ENCODE data around the gene C20orf144. TPM values are rescaled to one million over a fixed set of nuclear protein-coding genes. Genes with fewer than 3 reads are reported as not detected.

The C20orf144 gene
- total RNA-seq, 4 donors from 2014 or later, result not detected

- Histone ChIP-seq H3K36me3 (no peaks in the 10 kb centered on the region), H3K9me3 (no peaks in the 10 kb centered on the region), H3K27me3 (no peaks in the 10 kb centered on the region), H3K4me1 (peaks cover 43% of the 10 kb centered on the region), H3K27ac (peak overlapping the region; percentile 41), H3K4me3 (no peak overlapping the region)
- TF ChIP-seq POLR2AphosphoS5 (IDR thresholded peaks at IDR 0.05), result no peak
- TF ChIP-seq POLR2A (IDR thresholded peaks at IDR 0.05), result no peak
- TF ChIP-seq EP300 (IDR thresholded peaks at IDR 0.05), result no peak
- TF ChIP-seq, protein P1, sequence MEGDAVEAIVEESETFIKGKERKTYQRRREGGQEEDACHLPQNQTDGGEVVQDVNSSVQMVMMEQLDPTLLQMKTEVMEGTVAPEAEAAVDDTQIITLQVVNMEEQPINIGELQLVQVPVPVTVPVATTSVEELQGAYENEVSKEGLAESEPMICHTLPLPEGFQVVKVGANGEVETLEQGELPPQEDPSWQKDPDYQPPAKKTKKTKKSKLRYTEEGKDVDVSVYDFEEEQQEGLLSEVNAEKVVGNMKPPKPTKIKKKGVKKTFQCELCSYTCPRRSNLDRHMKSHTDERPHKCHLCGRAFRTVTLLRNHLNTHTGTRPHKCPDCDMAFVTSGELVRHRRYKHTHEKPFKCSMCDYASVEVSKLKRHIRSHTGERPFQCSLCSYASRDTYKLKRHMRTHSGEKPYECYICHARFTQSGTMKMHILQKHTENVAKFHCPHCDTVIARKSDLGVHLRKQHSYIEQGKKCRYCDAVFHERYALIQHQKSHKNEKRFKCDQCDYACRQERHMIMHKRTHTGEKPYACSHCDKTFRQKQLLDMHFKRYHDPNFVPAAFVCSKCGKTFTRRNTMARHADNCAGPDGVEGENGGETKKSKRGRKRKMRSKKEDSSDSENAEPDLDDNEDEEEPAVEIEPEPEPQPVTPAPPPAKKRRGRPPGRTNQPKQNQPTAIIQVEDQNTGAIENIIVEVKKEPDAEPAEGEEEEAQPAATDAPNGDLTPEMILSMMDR (IDR thresholded peaks at IDR 0.05), result no peak
- WGBS, result 87% methylated on average over 8 of the region's 15 CpGs
- no peak for DNase-seq (ENCODE audit: low spot score in 2 of 2)
These were observed 16.0 kb downstream of the C20orf144 start for GRCh38 chr20:33677991-33678702.

GRCh38 chr20:33679758-33680485 lies 17.8 kb downstream of the C20orf144 start:
- H3K27ac ChIP-seq, result no peak overlapping the region
- no peak overlapping the region for H3K4me3 ChIP-seq
- 80% methylated on average over 14 of the region's 20 CpGs for WGBS
- H3K9me3 ChIP-seq, result no peaks in the 10 kb centered on the region
- peaks cover 34% of the 10 kb centered on the region for H3K4me1 ChIP-seq
- no peaks in the 10 kb centered on the region for H3K36me3 ChIP-seq
- DNase-seq (ENCODE audit: low spot score in 2 of 2), result no peak
- TF ChIP-seq, protein P1 (IDR thresholded peaks at IDR 0.05), result no peak
- H3K27me3 ChIP-seq, result no peaks in the 10 kb centered on the region

GRCh38 chr20:33680686-33681085 lies 18.6 kb downstream of the C20orf144 start:
- 85% methylated on average over 2 of the region's 2 CpGs for WGBS
- no peak overlapping the region for H3K4me3 ChIP-seq
- H3K36me3 ChIP-seq, result no peaks in the 10 kb centered on the region
- H3K27ac ChIP-seq, result no peak overlapping the region
- no peaks in the 10 kb centered on the region for H3K27me3 ChIP-seq
- no peaks in the 10 kb centered on the region for H3K9me3 ChIP-seq
- H3K4me1 ChIP-seq, result peaks cover 35% of the 10 kb centered on the region
- TF ChIP-seq EP300 (IDR thresholded peaks at IDR 0.05) (no peak), POLR2A (IDR thresholded peaks at IDR 0.05) (no peak), POLR2AphosphoS5 (IDR thresholded peaks at IDR 0.05) (no peak)
- TF ChIP-seq, protein P1 (IDR thresholded peaks at IDR 0.05), result no peak
- no peak for DNase-seq (ENCODE audit: low spot score in 2 of 2)

GRCh38 chr20:33681288-33681687 lies 19.2 kb downstream of the C20orf144 start:
- Histone ChIP-seq H3K4me3 (no peak overlapping the region), H3K9me3 (no peaks in the 10 kb centered on the region), H3K4me1 (peaks cover 32% of the 10 kb centered on the region), H3K27ac (no peak overlapping the region), H3K27me3 (no peaks in the 10 kb centered on the region), H3K36me3 (no peaks in the 10 kb centered on the region)
- TF ChIP-seq POLR2AphosphoS5 (IDR thresholded peaks at IDR 0.05) (no peak), POLR2A (IDR thresholded peaks at IDR 0.05) (no peak), EP300 (IDR thresholded peaks at IDR 0.05) (no peak)
- TF ChIP-seq, protein P1 (IDR thresholded peaks at IDR 0.05), result no peak
- no peak for DNase-seq (ENCODE audit: low spot score in 2 of 2)
- WGBS, result 83% methylated on average over 5 of the region's 5 CpGs

- no peak overlapping the region for H3K27ac ChIP-seq
- 87% methylated on average over 9 of the region's 9 CpGs for WGBS
- DNase-seq (ENCODE audit: low spot score in 2 of 2), result no peak
These were observed 19.7 kb downstream of the C20orf144 start for GRCh38 chr20:33681728-33682353.

More at GRCh38 chr20:33681728-33682353, 19.7 kb downstream of the C20orf144 start:
- Histone ChIP-seq H3K4me1 (peaks cover 31% of the 10 kb centered on the region), H3K36me3 (no peaks in the 10 kb centered on the region), H3K4me3 (no peak overlapping the region), H3K27me3 (no peaks in the 10 kb centered on the region), H3K9me3 (no peaks in the 10 kb centered on the region)
- no peak for TF ChIP-seq POLR2AphosphoS5 (IDR thresholded peaks at IDR 0.05)
- TF ChIP-seq, protein P1 (IDR thresholded peaks at IDR 0.05), result no peak
- TF ChIP-seq POLR2A (IDR thresholded peaks at IDR 0.05), result no peak
- TF ChIP-seq EP300 (IDR thresholded peaks at IDR 0.05), result no peak
